Osteocyte (in vitro differentiated cells): ENCODE results near the gene SLC26A1. TPM values are rescaled to one million over a fixed set of nuclear protein-coding genes. Genes with fewer than 3 reads are reported as not detected.

ENCODE experiments used
- DNase-seq: peaks from one replicate; pipeline ENCODE4 v3.0.0; 2021; ENCODE audit warnings: mixed read lengths; ENCODE audit not compliant: unreplicated experiment; ENCODE audit errors: extremely low spot score
- H3K27ac Mint-ChIP-seq: one replicate; pipeline ENCODE4 v1.8.0; 2021; ENCODE audit warnings: mild to moderate bottlenecking, mixed read lengths; ENCODE audit not compliant: unreplicated experiment
- H3K27me3 Mint-ChIP-seq: one replicate; pipeline ENCODE4 v1.8.0; 2021; ENCODE audit warnings: mixed read lengths; ENCODE audit not compliant: unreplicated experiment
- H3K36me3 Mint-ChIP-seq: one replicate; pipeline ENCODE4 v1.8.0; 2021; ENCODE audit warnings: mixed read lengths; ENCODE audit not compliant: unreplicated experiment
- H3K4me1 Mint-ChIP-seq: one replicate; pipeline ENCODE4 v1.8.0; 2021; ENCODE audit warnings: mixed read lengths; ENCODE audit not compliant: unreplicated experiment
- H3K4me3 Mint-ChIP-seq: one replicate; pipeline ENCODE4 v1.8.0; 2021; ENCODE audit warnings: mild to moderate bottlenecking, moderate library complexity, mixed read lengths; ENCODE audit not compliant: unreplicated experiment
- H3K9me3 Mint-ChIP-seq: one replicate; pipeline ENCODE4 v1.8.0; 2021; ENCODE audit warnings: mixed read lengths; ENCODE audit not compliant: unreplicated experiment
- total RNA-seq: library from RNA; stranded (reverse); gene quantifications from 2 replicates; pipeline ENCODE4 v1.2.1, GENCODE V29; 2021
- TF ChIP-seq, protein P1 (sequence below): fragments of 200-600 bp; sonication (generic); IDR thresholded peaks from 2 replicates; pipeline ENCODE4 v1.5.0; 2021; ENCODE audit warnings: antibody characterized with exemption, mild to moderate bottlenecking, moderate library complexity

Gene SLC26A1
- total RNA-seq, 1 donor from 2014 or later, result 0.83 TPM

DNA sequence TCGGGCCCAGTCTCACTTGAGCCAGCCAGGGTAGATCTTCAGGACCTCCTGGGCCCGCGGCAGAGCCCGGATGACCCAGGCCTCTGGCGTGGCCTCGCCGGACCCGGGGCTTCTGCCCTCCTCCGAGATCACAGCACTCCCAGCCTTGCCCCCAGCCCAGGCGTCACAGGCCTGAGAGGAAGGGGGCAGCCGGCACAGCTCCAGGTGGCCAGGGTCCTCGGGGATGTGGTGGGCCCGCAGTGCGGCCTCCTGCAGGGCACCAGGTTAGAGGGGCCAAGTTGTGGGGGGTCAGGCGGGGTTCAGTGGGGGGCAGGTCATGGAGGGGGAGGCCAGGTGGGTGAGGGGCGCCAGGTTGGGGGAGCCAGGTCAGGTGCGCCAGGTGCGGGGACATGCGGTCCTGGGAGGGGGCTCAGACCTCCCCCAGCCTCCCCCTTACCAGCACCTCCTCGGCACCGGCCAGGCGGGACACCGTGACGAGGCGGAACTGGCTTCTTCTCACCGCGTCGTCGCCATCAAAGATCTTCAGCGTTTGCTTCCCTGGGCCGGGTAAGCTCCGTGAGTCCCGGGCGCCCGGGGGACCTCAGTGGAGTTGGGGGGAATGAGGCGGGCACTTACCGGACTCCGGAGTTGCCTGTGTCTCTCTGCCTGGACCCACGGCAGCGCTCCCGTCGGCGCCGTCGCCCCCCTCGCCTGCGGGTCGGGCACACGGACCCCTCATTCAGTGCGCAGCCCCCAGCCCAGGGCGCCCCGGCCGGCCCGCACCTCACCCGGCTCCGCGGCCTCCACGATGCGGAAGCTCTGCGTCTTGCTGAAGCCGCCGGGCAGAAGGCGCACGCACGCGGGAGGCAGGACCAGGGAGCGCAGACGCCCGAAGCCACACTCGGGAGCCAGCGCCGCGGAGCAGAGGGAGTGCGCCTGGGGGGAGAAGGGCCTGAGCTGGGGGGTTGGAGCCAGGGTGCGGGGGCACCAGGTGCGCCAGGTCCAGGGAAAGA is 25.8 kb downstream of the SLC26A1 start:
- TF ChIP-seq, protein P1, sequence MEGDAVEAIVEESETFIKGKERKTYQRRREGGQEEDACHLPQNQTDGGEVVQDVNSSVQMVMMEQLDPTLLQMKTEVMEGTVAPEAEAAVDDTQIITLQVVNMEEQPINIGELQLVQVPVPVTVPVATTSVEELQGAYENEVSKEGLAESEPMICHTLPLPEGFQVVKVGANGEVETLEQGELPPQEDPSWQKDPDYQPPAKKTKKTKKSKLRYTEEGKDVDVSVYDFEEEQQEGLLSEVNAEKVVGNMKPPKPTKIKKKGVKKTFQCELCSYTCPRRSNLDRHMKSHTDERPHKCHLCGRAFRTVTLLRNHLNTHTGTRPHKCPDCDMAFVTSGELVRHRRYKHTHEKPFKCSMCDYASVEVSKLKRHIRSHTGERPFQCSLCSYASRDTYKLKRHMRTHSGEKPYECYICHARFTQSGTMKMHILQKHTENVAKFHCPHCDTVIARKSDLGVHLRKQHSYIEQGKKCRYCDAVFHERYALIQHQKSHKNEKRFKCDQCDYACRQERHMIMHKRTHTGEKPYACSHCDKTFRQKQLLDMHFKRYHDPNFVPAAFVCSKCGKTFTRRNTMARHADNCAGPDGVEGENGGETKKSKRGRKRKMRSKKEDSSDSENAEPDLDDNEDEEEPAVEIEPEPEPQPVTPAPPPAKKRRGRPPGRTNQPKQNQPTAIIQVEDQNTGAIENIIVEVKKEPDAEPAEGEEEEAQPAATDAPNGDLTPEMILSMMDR, result no peak
- Mint-ChIP-seq H3K36me3 (no peaks in the 10 kb centered on the region), H3K27ac (no peak overlapping the region), H3K4me1 (peaks cover 7% of the 10 kb centered on the region), H3K9me3 (no peaks in the 10 kb centered on the region), H3K27me3 (no peaks in the 10 kb centered on the region), H3K4me3 (no peak overlapping the region)
- DNase-seq, result no peak

DNA sequence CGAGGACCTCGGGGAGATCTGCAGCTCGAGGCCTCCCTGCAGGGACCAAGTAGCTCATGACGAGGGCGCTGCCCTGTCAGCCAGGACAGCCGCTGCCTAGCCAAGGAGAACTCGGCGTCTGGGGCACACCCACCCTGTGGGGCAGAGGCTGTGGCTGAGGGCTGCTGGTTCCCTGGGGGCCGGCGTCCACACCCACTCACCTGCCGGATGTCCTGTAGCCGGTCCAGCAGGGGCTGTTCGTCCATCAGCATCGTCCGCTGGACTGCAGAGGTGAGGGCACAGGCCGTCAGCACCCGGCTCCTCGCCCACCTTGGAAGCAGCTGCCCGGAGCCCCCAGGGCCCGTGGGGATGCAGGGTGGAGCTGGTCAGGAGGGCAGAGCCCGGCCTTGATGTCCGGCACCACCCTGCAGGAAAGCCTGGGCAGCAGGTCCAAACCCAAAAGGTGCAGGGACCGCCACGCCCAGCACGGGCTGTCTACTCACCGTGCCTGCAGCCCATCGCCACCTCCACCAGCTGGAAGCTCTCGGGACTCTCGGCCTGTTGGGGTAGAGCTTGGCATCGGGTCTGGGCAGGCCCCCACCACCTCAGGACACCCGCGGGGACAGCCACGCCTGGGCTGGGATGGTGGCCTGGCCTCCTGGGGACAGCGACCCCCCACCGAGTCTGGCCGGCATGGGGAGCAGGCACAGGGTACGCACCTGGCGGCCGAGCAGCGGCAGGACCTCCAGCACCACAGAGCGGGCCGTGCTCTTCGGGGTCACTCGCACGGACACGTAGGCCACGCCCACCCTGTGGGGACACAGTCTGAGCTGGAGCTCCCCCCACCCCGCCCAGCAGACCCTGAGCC is 26.7 kb downstream of the SLC26A1 start:
- TF ChIP-seq, protein P1, result no peak
- Mint-ChIP-seq H3K36me3 (no peaks in the 10 kb centered on the region), H3K4me1 (peaks cover 3% of the 10 kb centered on the region), H3K4me3 (no peak overlapping the region), H3K27ac (no peak overlapping the region), H3K9me3 (no peaks in the 10 kb centered on the region), H3K27me3 (no peaks in the 10 kb centered on the region)
- DNase-seq, result no peak

DNA sequence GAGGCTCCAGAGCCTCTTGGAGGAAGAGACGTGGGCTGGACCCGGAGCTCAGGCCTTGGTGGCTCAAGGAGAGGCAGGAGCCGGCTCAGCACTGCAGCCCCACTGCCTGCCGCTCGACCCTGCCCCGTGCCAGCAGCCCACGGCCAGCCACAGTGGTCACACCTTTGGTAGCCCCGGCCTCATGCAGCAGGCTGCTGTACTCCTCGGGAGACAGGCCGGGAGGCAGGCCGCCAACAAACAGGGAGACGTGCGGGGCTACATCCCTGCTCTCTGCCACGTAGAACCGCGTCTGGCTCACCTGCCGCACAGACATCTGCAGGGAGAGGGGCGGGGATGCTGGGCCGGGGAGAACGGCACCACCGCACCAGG is 27.5 kb downstream of the SLC26A1 start:
- H3K9me3 Mint-ChIP-seq, result no peaks in the 10 kb centered on the region
- no peaks in the 10 kb centered on the region for H3K36me3 Mint-ChIP-seq
- no peak for DNase-seq
- H3K4me1 Mint-ChIP-seq, result no peaks in the 10 kb centered on the region
- H3K27ac Mint-ChIP-seq, result no peak overlapping the region
- H3K4me3 Mint-ChIP-seq, result no peak overlapping the region
- H3K27me3 Mint-ChIP-seq, result no peaks in the 10 kb centered on the region
- TF ChIP-seq, protein P1, result no peak

DNA sequence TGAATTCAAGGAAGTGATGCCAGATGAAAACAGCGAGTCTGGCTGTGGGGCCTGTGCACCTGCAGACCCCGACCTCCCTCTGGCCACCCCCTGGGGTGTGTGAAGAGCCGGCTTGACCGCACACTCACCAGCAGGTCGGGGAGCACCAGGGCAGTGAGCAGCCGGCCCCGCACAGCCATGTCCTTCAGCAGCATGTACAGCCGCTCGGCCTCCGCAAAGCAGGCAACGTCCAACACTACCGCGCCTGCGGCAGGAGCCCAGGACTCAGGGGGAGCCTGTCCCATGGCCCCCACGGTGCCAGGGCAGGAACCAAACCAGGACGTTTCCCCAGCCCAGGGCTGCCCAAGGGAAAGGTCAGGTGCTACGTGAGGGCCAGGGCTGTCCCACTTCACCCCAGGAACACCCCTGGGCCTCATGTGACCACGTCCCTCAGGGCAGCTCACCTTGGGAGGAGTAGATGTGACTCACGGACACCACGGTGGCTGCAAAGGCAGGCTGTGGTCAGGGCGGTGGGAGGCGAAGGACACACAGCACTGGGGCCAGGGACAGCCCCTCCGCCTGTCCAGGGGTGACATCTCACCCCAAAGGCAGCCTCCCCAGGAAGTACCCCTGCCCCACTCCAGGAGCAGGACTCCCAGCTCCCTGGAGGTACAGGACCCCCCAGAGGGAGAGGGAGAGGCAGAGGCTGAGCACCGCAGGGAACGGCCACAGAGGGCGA is 28.0 kb downstream of the SLC26A1 start:
- H3K36me3 Mint-ChIP-seq, result no peaks in the 10 kb centered on the region
- H3K4me1 Mint-ChIP-seq, result no peaks in the 10 kb centered on the region
- no peak overlapping the region for H3K27ac Mint-ChIP-seq
- H3K27me3 Mint-ChIP-seq, result no peaks in the 10 kb centered on the region
- no peak for DNase-seq
- H3K9me3 Mint-ChIP-seq, result no peaks in the 10 kb centered on the region
- no peak overlapping the region for H3K4me3 Mint-ChIP-seq
- TF ChIP-seq, protein P1, result no peak
